ENCODE measurements around the gene GGA3. TPM values are rescaled to one million over a fixed set of nuclear protein-coding genes. Genes with fewer than 3 reads are reported as not detected.

The GGA3 gene
- total and polyA plus RNA-seq, 5 donors: 15.7 to 34.8 (median 26.8) TPM

Other genes with a start within 250 kb of the GGA3 start
- 10 to 100 TPM; 35.1 to 44.6 (median 37.3) TPM for gene MRPL58, start 248.9 kb downstream of the GGA3 start, total RNA-seq
- 62.6 TPM for gene MRPL58, start 248.9 kb downstream of the GGA3 start, polyA plus RNA-seq
- gene ATP5PD, start 214.6 kb downstream of the GGA3 start, total RNA-seq: 100 to 1,000 TPM; 702 to 831 (median 748) TPM
- 2,009 TPM for gene ATP5PD, start 214.6 kb downstream of the GGA3 start, polyA plus RNA-seq
- gene KCTD2, start 214.4 kb downstream of the GGA3 start, total RNA-seq: 10 to 100 TPM; 22.3 to 27.5 (median 23.1) TPM
- 22.8 TPM for gene KCTD2, start 214.4 kb downstream of the GGA3 start, polyA plus RNA-seq
- 10 to 100 TPM; 12.7 to 21.6 (median 18.5) TPM for gene SLC16A5, start 173.7 kb downstream of the GGA3 start, total RNA-seq
- gene SLC16A5, start 173.7 kb downstream of the GGA3 start, polyA plus RNA-seq: 12.7 TPM
- gene ARMC7, start 151.6 kb downstream of the GGA3 start, total RNA-seq: 10 to 100 TPM in 1 of 4 donors, 1 to 10 TPM in 3; 9.4 to 10.9 (median 9.6) TPM
- 7.7 TPM for gene ARMC7, start 151.6 kb downstream of the GGA3 start, polyA plus RNA-seq
- gene NT5C, start 129.9 kb downstream of the GGA3 start, total RNA-seq: 10 to 100 TPM; 29.1 to 35.9 (median 33.3) TPM
- gene NT5C, start 129.9 kb downstream of the GGA3 start, polyA plus RNA-seq: 37.5 TPM
- gene JPT1, start 107.1 kb downstream of the GGA3 start, total RNA-seq: 10 to 100 TPM; 11.7 to 22.3 (median 17.9) TPM
- 40.5 TPM for gene JPT1, start 107.1 kb downstream of the GGA3 start, polyA plus RNA-seq
- gene SUMO2, start 78.6 kb downstream of the GGA3 start, total RNA-seq: 100 to 1,000 TPM; 249 to 272 (median 257) TPM
- 99.1 TPM for gene SUMO2, start 78.6 kb downstream of the GGA3 start, polyA plus RNA-seq
- gene NUP85, start 55.9 kb downstream of the GGA3 start, total RNA-seq: 10 to 100 TPM; 31.3 to 36.1 (median 34.2) TPM
- 16.3 TPM for gene NUP85, start 55.9 kb downstream of the GGA3 start, polyA plus RNA-seq
- 100 to 1,000 TPM in 1 of 4 donors, 10 to 100 TPM in 3; 91.5 to 110 (median 99.6) TPM for gene MRPS7, start 273 bp upstream of the GGA3 start, total RNA-seq
- 113 TPM for gene MRPS7, start 273 bp upstream of the GGA3 start, polyA plus RNA-seq
- 10 to 100 TPM; 15.1 to 20.5 (median 17.8) TPM for gene MIF4GD, start 9.6 kb upstream of the GGA3 start, total RNA-seq
- 14.6 TPM for gene MIF4GD, start 9.6 kb upstream of the GGA3 start, polyA plus RNA-seq
- gene SLC25A19, start 27.8 kb upstream of the GGA3 start, total RNA-seq: 10 to 100 TPM in 2 of 4 donors, 1 to 10 TPM in 2; 8.4 to 23.5 (median 14.8) TPM
- gene SLC25A19, start 27.8 kb upstream of the GGA3 start, polyA plus RNA-seq: 14.2 TPM
- gene GRB2, start 144.1 kb upstream of the GGA3 start, total RNA-seq: 100 to 1,000 TPM; 104 to 150 (median 123) TPM
- 66.7 TPM for gene GRB2, start 144.1 kb upstream of the GGA3 start, polyA plus RNA-seq
- gene TMEM94, start 195.0 kb upstream of the GGA3 start, total RNA-seq: 10 to 100 TPM; 40.3 to 54.6 (median 50.3) TPM
- gene TMEM94, start 195.0 kb upstream of the GGA3 start, polyA plus RNA-seq: 41.0 TPM